Mammary epithelial cell (primary cell): ENCODE measurements around the gene CD3E.

ENCODE experiments used
- CTCF ChIP-seq, 2 donors: IDR thresholded peaks in 1 of 2; conservative IDR thresholded peaks in 1 of 2; 2 replicates each; pipeline ENCODE4 v1.5.1; 2011 to 2012; ENCODE audit warnings: inconsistent platforms in 2 of 2, low read length in 2 of 2, mild to moderate bottlenecking in 2 of 2, control low read depth in 1 of 2, low read depth in 1 of 2; ENCODE audit not compliant: insufficient read depth in 1 of 2; ENCODE audit errors: extremely low read depth in 1 of 2
- EZH2 ChIP-seq: IDR thresholded peaks from 2 replicates; pipeline ENCODE4 v1.6.1; 2012; ENCODE audit warnings: low read length, inconsistent platforms, borderline replicate concordance

GRCh38 chr11:118340449-118340848 is 35.9 kb downstream of the CD3E start:
- TF ChIP-seq CTCF (conservative IDR thresholded peaks at IDR 0.05 in 1 of 2, IDR thresholded peaks at IDR 0.05 in 1 of 2; ENCODE audit: extremely low read depth in 1 of 2, insufficient read depth in 1 of 2, low read depth in 1 of 2, low read length in 2 of 2) (no peak), EZH2 (no peak)
